Lower leg skin (tissue), 3 donors: ENCODE data around the gene SMIM41.

Experiments
- POLR2A ChIP-seq, 2 donors: fragments of 450-650 bp; IDR thresholded peaks; one replicate each; pipeline ENCODE4 v1.6.1; 2016 to 2017; ENCODE audit warnings: antibody characterized with exemption in 2 of 2, mild to moderate bottlenecking in 1 of 2, moderate library complexity in 1 of 2
- TF ChIP-seq, protein P1 (sequence below), 3 donors: fragments of 450-650 bp; IDR thresholded peaks; one replicate each; pipeline ENCODE4 v1.5.1; 2016; ENCODE audit warnings: antibody characterized with exemption in 3 of 3, mild to moderate bottlenecking in 3 of 3, moderate library complexity in 2 of 3

DNA sequence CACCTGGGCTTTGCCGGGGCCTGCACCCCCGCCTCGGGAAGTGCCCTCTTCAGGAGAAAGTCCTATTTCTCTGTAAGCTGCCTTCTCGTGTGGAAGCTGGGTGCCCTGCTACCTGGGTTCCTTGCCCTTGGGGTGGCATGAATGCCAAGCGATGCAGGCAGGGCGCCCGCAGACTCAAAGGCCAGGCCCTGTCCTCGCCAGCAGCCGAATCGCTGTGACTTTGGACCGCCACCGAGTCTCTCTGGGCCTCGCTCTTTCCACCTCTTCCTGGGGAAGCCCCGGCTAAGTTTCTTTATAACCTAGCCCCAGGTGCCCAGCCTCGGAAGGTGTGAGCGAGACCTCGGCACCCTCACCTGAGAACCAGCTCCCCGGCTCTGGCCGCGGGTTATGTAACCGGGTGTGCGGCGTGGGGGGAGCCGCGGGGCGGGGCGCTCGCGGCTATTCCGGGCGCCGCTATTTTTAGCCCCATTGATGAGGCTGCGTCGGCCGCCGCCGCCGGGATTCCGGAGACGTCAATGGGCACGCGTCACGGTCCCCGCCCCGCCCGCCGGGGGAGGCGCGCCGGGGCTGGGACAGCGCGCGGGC is 42.8 kb upstream of the SMIM41 start:
- TF ChIP-seq, protein P1, sequence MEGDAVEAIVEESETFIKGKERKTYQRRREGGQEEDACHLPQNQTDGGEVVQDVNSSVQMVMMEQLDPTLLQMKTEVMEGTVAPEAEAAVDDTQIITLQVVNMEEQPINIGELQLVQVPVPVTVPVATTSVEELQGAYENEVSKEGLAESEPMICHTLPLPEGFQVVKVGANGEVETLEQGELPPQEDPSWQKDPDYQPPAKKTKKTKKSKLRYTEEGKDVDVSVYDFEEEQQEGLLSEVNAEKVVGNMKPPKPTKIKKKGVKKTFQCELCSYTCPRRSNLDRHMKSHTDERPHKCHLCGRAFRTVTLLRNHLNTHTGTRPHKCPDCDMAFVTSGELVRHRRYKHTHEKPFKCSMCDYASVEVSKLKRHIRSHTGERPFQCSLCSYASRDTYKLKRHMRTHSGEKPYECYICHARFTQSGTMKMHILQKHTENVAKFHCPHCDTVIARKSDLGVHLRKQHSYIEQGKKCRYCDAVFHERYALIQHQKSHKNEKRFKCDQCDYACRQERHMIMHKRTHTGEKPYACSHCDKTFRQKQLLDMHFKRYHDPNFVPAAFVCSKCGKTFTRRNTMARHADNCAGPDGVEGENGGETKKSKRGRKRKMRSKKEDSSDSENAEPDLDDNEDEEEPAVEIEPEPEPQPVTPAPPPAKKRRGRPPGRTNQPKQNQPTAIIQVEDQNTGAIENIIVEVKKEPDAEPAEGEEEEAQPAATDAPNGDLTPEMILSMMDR (IDR thresholded peaks at IDR 0.05) = no peak
- no peak for TF ChIP-seq POLR2A (IDR thresholded peaks at IDR 0.05)
